Stimulated activated CD4-positive, alpha-beta T cell treated with anti-CD3 and anti-CD28 coated beads, TNF-alpha, amount 100 ng/mL, for 48 hours (primary cell): Measurements from ENCODE around the gene POLR2C.

Experiments used
- DNase-seq, 3 donors: peaks; one replicate each; pipeline ENCODE4 v3.0.0-alpha.2; 2020; ENCODE audit warnings: low read depth in 3 of 3

Gene POLR2C

GRCh38 chr16:57519796-57520360, 57.4 kb downstream of the POLR2C start:
- DNase-seq = peak; percentile 61 to 76 (median 65)
